CD4-positive, alpha-beta memory T cell (primary cell): Measurements from ENCODE around the gene TDP2. TPM values are rescaled to one million over a fixed set of nuclear protein-coding genes. Genes with fewer than 3 reads are reported as not detected.
A peak's percentile ranks its signal among the peaks of the same experiment; 100 is the strongest.

ENCODE experiments used
- CTCF ChIA-PET: fragments of 350-600 bp; sonication (Branson Sonifier 250); formaldehyde crosslinking; loops from one replicate; lab custom pipeline; 2021; ENCODE audit warnings: inconsistent platforms; ENCODE audit not compliant: partially characterized antibody; lab: Charles Lee
- POLR2A ChIA-PET: fragments of 350-600 bp; sonication (Branson Sonifier 250); formaldehyde crosslinking; loops from one replicate; lab custom pipeline; 2021; ENCODE audit not compliant: partially characterized antibody; lab: Charles Lee
- DNase-seq, 5 donors: peaks; one replicate each; pipeline versions ENCODE4 v3.0.0 to v3.0.0-alpha.2; 2020 to 2022; ENCODE audit warnings: mixed read lengths in 1 of 5
- H3K27ac ChIP-seq: one replicate; pipeline ENCODE4 v1.7.0; 2013; ENCODE audit warnings: low read depth, low read length
- H3K27me3 ChIP-seq: 2 replicates; pipeline ENCODE4 v1.7.0; 2013; ENCODE audit warnings: mild to moderate bottlenecking, low read length, moderate library complexity; ENCODE audit not compliant: insufficient read depth
- H3K36me3 ChIP-seq: 2 replicates; pipeline ENCODE4 v1.7.0; 2013; ENCODE audit warnings: mild to moderate bottlenecking, low read length, moderate library complexity; ENCODE audit not compliant: insufficient read depth
- H3K4me1 ChIP-seq: 2 replicates; pipeline ENCODE4 v1.7.0; 2013; ENCODE audit warnings: mild to moderate bottlenecking, low read length, moderate library complexity; ENCODE audit not compliant: insufficient read depth
- H3K4me3 ChIP-seq, 2 donors: one replicate each; pipeline ENCODE4 v1.7.0; 2013; ENCODE audit warnings: low read length in 2 of 2, mild to moderate bottlenecking in 1 of 2
- H3K9me3 ChIP-seq, 2 donors: one replicate each; pipeline ENCODE4 v1.7.0; 2013; ENCODE audit warnings: low read length in 2 of 2, control low read depth in 1 of 2; ENCODE audit not compliant: control insufficient read depth in 1 of 2
- H3K27ac Mint-ChIP-seq, 7 donors: one replicate each; pipeline ENCODE4 v1.8.0; 2020 to 2021; ENCODE audit warnings: mixed read lengths in 7 of 7, mild to moderate bottlenecking in 6 of 7, inconsistent platforms in 3 of 7, moderate library complexity in 3 of 7
- H3K27me3 Mint-ChIP-seq, 2 donors: one replicate each; pipeline ENCODE4 v1.8.0; 2020 to 2021; ENCODE audit warnings: mixed read lengths in 2 of 2
- H3K36me3 Mint-ChIP-seq, 2 donors: one replicate each; pipeline ENCODE4 v1.8.0; 2020 to 2021; ENCODE audit warnings: mixed read lengths in 2 of 2, inconsistent platforms in 1 of 2, mild to moderate bottlenecking in 1 of 2
- H3K4me1 Mint-ChIP-seq, 4 donors: one replicate each; pipeline ENCODE4 v1.8.0; 2020 to 2021; ENCODE audit warnings: mixed read lengths in 4 of 4, mild to moderate bottlenecking in 1 of 4
- H3K4me3 Mint-ChIP-seq, 8 donors: one replicate each; pipeline ENCODE4 v1.8.0; 2020 to 2021; ENCODE audit warnings: mixed read lengths in 8 of 8, mild to moderate bottlenecking in 7 of 8, moderate library complexity in 6 of 8, inconsistent platforms in 3 of 8
- H3K9me3 Mint-ChIP-seq, 8 donors: one replicate each; pipeline ENCODE4 v1.8.0; 2020 to 2021; ENCODE audit warnings: mixed read lengths in 8 of 8, mild to moderate bottlenecking in 5 of 8, inconsistent platforms in 3 of 8, moderate library complexity in 1 of 8
- intact Hi-C: fragments of 100-400 bp; cut with micrococcal nuclease; formaldehyde crosslinking; loops from one replicate; pipeline ENCODE4 v1.15.1; 2023
- polyA plus RNA-seq, 2 donors: library from polyadenylated mRNA; unstranded; fragments of 300-500 nt; fragmentation: Illumina TruSeq; gene quantifications; one replicate each; pipeline ENCODE4 v1.2.3, GENCODE V29; 2021
- total RNA-seq, 2 experiments: library from RNA; stranded (reverse); gene quantifications; one replicate each; pipeline ENCODE4 v1.2.3, GENCODE V29; 2021

TDP2 gene
- total and polyA plus RNA-seq, 4 experiments from 2014 or later: 43.4 to 74.3 (median 67.5) TPM

GRCh38 chr6:24692415-24692814, 25.7 kb upstream of the TDP2 start:
- H3K27ac ChIP-seq: no peak overlapping the region
- H3K36me3 Mint-ChIP-seq: peaks cover under 1 to 2% of the 10 kb centered on the region in 2 donors
- no peak overlapping the region for H3K27ac Mint-ChIP-seq
- H3K4me3 ChIP-seq: no peak overlapping the region
- CTCF ChIA-PET: interaction anchor here (1.7 to 3.1 kb wide), 2 partner anchors 15 to 110 kb away, joined by 3 to 25 read pairs; no protein-coding TSS in a partner anchor
- no peaks in the 10 kb centered on the region for H3K9me3 ChIP-seq
- POLR2A ChIA-PET: interaction anchor here (1.2 kb wide), 1 partner anchor 26 kb away, joined by 3 read pairs; the partner anchor contains the start of genes ACOT13 and TDP2
- no peaks in the 10 kb centered on the region for H3K36me3 ChIP-seq
- no peaks in the 10 kb centered on the region for H3K4me1 ChIP-seq
- no peaks in the 10 kb centered on the region for H3K27me3 ChIP-seq
- DNase-seq: no peak
- H3K4me1 Mint-ChIP-seq: peaks cover 4 to 10% (median 7%) of the 10 kb centered on the region in 4 donors
- H3K27me3 Mint-ChIP-seq: no peaks in the 10 kb centered on the region
- H3K4me3 Mint-ChIP-seq: no peak overlapping the region
- H3K9me3 Mint-ChIP-seq: no peaks in the 10 kb centered on the region
- intact Hi-C loops: loop anchor here (10.0 kb wide), 1 partner anchor 198 kb away; the partner anchor contains the start of gene ALDH5A1

- no peaks in the 10 kb centered on the region for H3K36me3 ChIP-seq
- Mint-ChIP-seq H3K36me3 (peaks cover 3 to 5% of the 10 kb centered on the region in 2 donors), H3K4me1 (peaks cover 4 to 10% (median 7%) of the 10 kb centered on the region in 4 donors), H3K27ac (peak overlapping the region in 1 of 7 donors; percentile 47), H3K4me3 (no peak overlapping the region), H3K27me3 (no peaks in the 10 kb centered on the region), H3K9me3 (no peaks in the 10 kb centered on the region)
- no peak for DNase-seq
- H3K9me3 ChIP-seq: no peaks in the 10 kb centered on the region
- H3K4me3 ChIP-seq: no peak overlapping the region
- H3K27me3 ChIP-seq: no peaks in the 10 kb centered on the region
- intact Hi-C loops: loop anchor here (10.0 kb wide), 1 partner anchor 197 kb away; the partner anchor contains the start of gene ALDH5A1
- H3K27ac ChIP-seq: no peak overlapping the region
- ChIA-PET CTCF (interaction anchor here (0.7 to 3.1 kb wide), 3 partner anchors 15 to 112 kb away, joined by 3 to 25 read pairs (median 3); no protein-coding TSS in a partner anchor), POLR2A (interaction anchor here (1.2 kb wide), 1 partner anchor 25 kb away, joined by 3 read pairs; the partner anchor contains the start of genes ACOT13 and TDP2)
- no peaks in the 10 kb centered on the region for H3K4me1 ChIP-seq
Measured at GRCh38 chr6:24692003-24692402, 25.3 kb upstream of the TDP2 start.

GRCh38 chr6:24691550-24691949, 24.9 kb upstream of the TDP2 start:
- DNase-seq: no peak
- no peaks in the 10 kb centered on the region for H3K9me3 Mint-ChIP-seq
- no peaks in the 10 kb centered on the region for H3K27me3 ChIP-seq
- CTCF ChIA-PET: interaction anchor here (0.7 to 3.1 kb wide), 3 partner anchors 14 to 112 kb away, joined by 3 to 25 read pairs (median 3); no protein-coding TSS in a partner anchor
- H3K27ac Mint-ChIP-seq: no peak overlapping the region
- H3K4me3 ChIP-seq: no peak overlapping the region
- H3K36me3 Mint-ChIP-seq: peaks cover 3 to 5% of the 10 kb centered on the region in 2 donors
- intact Hi-C loops: loop anchor here (10.0 kb wide), 1 partner anchor 197 kb away; the partner anchor contains the start of gene ALDH5A1
- H3K4me1 ChIP-seq: no peaks in the 10 kb centered on the region
- H3K36me3 ChIP-seq: no peaks in the 10 kb centered on the region
- no peaks in the 10 kb centered on the region for H3K9me3 ChIP-seq
- POLR2A ChIA-PET: interaction anchor here (1.2 kb wide), 1 partner anchor 25 kb away, joined by 3 read pairs; the partner anchor contains the start of genes ACOT13 and TDP2
- no peak overlapping the region for H3K4me3 Mint-ChIP-seq
- H3K27ac ChIP-seq: no peak overlapping the region
- no peaks in the 10 kb centered on the region for H3K27me3 Mint-ChIP-seq
- H3K4me1 Mint-ChIP-seq: peaks cover 4 to 12% (median 7%) of the 10 kb centered on the region in 4 donors

- CTCF ChIA-PET: interaction anchor here (3.1 kb wide), 1 partner anchor 108 kb away, joined by 25 read pairs; no protein-coding TSS in a partner anchor
- Mint-ChIP-seq H3K4me1 (peaks cover 4 to 12% (median 6%) of the 10 kb centered on the region in 4 donors), H3K9me3 (no peaks in the 10 kb centered on the region), H3K4me3 (no peak overlapping the region), H3K27ac (peak overlapping the region in 2 of 7 donors; percentile 3 to 15), H3K27me3 (no peaks in the 10 kb centered on the region), H3K36me3 (peaks cover 3 to 5% of the 10 kb centered on the region in 2 donors)
- Histone ChIP-seq H3K36me3 (no peaks in the 10 kb centered on the region), H3K4me3 (no peak overlapping the region), H3K9me3 (no peaks in the 10 kb centered on the region), H3K27me3 (no peaks in the 10 kb centered on the region), H3K27ac (no peak overlapping the region), H3K4me1 (no peaks in the 10 kb centered on the region)
- POLR2A ChIA-PET: no interaction called here
- no peak for DNase-seq
- intact Hi-C loops: loop anchor here (10.0 kb wide), 1 partner anchor 196 kb away; the partner anchor contains the start of gene ALDH5A1
Measured at GRCh38 chr6:24690593-24690992, 23.9 kb upstream of the TDP2 start.

- intact Hi-C loops: loop anchor here (10.0 kb wide), 1 partner anchor 195 kb away; the partner anchor contains the start of gene ALDH5A1
- no peak overlapping the region for H3K27ac Mint-ChIP-seq
- DNase-seq: no peak
Measured at GRCh38 chr6:24689964-24690363, 23.3 kb upstream of the TDP2 start.

GRCh38 chr6:24686946-24687345, 20.2 kb upstream of the TDP2 start:
- ChIA-PET POLR2A (no interaction called here), CTCF (interaction anchor here (1.2 kb wide), 1 partner anchor 106 kb away, joined by 3 read pairs; no protein-coding TSS in a partner anchor)
- Mint-ChIP-seq H3K4me1 (peaks cover 0 to 4% (median 0%) of the 10 kb centered on the region in 4 donors), H3K27me3 (no peaks in the 10 kb centered on the region), H3K36me3 (peaks cover 3 to 5% of the 10 kb centered on the region in 2 donors), H3K4me3 (no peak overlapping the region), H3K27ac (no peak overlapping the region), H3K9me3 (no peaks in the 10 kb centered on the region)
- Histone ChIP-seq H3K36me3 (no peaks in the 10 kb centered on the region), H3K27ac (no peak overlapping the region), H3K4me3 (no peak overlapping the region), H3K27me3 (no peaks in the 10 kb centered on the region), H3K9me3 (no peaks in the 10 kb centered on the region), H3K4me1 (no peaks in the 10 kb centered on the region)
- no peak for DNase-seq
- intact Hi-C loops: no loop called here

More at GRCh38 chr6:24689964-24690363, 23.3 kb upstream of the TDP2 start:
- Histone ChIP-seq H3K36me3 (no peaks in the 10 kb centered on the region), H3K27me3 (no peaks in the 10 kb centered on the region), H3K4me3 (no peak overlapping the region), H3K4me1 (no peaks in the 10 kb centered on the region), H3K9me3 (no peaks in the 10 kb centered on the region), H3K27ac (no peak overlapping the region)
- Mint-ChIP-seq H3K4me3 (no peak overlapping the region), H3K27me3 (no peaks in the 10 kb centered on the region), H3K9me3 (no peaks in the 10 kb centered on the region), H3K36me3 (peaks cover 3 to 5% of the 10 kb centered on the region in 2 donors), H3K4me1 (peaks cover 0 to 8% (median 4%) of the 10 kb centered on the region in 4 donors)
- ChIA-PET CTCF (interaction anchor here (0.7 to 2.2 kb wide), 3 partner anchors 105 to 110 kb away, joined by 3 to 11 read pairs (median 6); no protein-coding TSS in a partner anchor), POLR2A (no interaction called here)

GRCh38 chr6:24686408-24686807, 19.7 kb upstream of the TDP2 start:
- Mint-ChIP-seq H3K4me1 (peaks cover 0 to 4% (median 0%) of the 10 kb centered on the region in 4 donors), H3K36me3 (peaks cover 3 to 9% of the 10 kb centered on the region in 2 donors), H3K27me3 (no peaks in the 10 kb centered on the region), H3K4me3 (no peak overlapping the region), H3K9me3 (no peaks in the 10 kb centered on the region), H3K27ac (peak overlapping the region in 1 of 7 donors; percentile 64)
- intact Hi-C loops: no loop called here
- DNase-seq: no peak
- Histone ChIP-seq H3K4me1 (no peaks in the 10 kb centered on the region), H3K4me3 (no peak overlapping the region), H3K36me3 (no peaks in the 10 kb centered on the region), H3K9me3 (no peaks in the 10 kb centered on the region), H3K27me3 (no peaks in the 10 kb centered on the region), H3K27ac (no peak overlapping the region)
- POLR2A ChIA-PET: no interaction called here
- CTCF ChIA-PET: interaction anchor here (1.2 kb wide), 1 partner anchor 105 kb away, joined by 3 read pairs; no protein-coding TSS in a partner anchor
